GM20000 (cell line): ENCODE results near the gene RFX7.
A peak's percentile ranks its signal among the peaks of the same experiment; 100 is the strongest.

ENCODE experiments used
- DNase-seq: peaks from one replicate; pipeline ENCODE4 v3.0.0; 2012; ENCODE audit warnings: low spot score
- TF ChIP-seq, protein P1 (sequence below): IDR thresholded peaks from 2 replicates; pipeline ENCODE4 v1.5.1; 2012; ENCODE audit warnings: mild to moderate bottlenecking, control low read depth; ENCODE audit errors: extremely low read depth, missing control alignments

The RFX7 gene

DNA sequence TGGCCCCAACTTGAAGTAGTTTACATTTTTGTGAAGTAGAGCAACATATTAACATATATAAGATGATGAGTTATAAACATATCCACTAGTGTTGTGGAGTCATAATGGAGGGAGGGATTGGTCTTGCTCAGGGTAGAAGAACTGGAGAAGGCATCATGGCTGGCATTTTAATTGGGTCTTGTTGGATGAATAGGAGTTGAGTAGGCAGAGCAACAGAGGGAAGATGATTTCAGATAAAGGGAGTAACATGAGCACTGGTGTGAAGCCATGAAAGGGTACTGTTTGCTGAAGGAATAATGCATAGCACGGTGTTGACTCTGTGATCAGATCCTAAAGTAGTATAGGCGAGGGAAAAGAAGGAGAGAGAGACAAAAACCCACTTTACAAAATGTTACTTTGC is 3.6 kb upstream of the RFX7 start:
- TF ChIP-seq, protein P1, sequence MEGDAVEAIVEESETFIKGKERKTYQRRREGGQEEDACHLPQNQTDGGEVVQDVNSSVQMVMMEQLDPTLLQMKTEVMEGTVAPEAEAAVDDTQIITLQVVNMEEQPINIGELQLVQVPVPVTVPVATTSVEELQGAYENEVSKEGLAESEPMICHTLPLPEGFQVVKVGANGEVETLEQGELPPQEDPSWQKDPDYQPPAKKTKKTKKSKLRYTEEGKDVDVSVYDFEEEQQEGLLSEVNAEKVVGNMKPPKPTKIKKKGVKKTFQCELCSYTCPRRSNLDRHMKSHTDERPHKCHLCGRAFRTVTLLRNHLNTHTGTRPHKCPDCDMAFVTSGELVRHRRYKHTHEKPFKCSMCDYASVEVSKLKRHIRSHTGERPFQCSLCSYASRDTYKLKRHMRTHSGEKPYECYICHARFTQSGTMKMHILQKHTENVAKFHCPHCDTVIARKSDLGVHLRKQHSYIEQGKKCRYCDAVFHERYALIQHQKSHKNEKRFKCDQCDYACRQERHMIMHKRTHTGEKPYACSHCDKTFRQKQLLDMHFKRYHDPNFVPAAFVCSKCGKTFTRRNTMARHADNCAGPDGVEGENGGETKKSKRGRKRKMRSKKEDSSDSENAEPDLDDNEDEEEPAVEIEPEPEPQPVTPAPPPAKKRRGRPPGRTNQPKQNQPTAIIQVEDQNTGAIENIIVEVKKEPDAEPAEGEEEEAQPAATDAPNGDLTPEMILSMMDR, result no peak
- no peak for DNase-seq

GRCh38 chr15:56245871-56246814 is 2.5 kb upstream of the RFX7 start:
- TF ChIP-seq, protein P1, result peak; percentile 99
- DNase-seq, result peak; percentile 85

GRCh38 chr15:56244811-56245576 is 1.3 kb upstream of the RFX7 start:
- DNase-seq, result peak; percentile 51
- TF ChIP-seq, protein P1, result no peak

DNA sequence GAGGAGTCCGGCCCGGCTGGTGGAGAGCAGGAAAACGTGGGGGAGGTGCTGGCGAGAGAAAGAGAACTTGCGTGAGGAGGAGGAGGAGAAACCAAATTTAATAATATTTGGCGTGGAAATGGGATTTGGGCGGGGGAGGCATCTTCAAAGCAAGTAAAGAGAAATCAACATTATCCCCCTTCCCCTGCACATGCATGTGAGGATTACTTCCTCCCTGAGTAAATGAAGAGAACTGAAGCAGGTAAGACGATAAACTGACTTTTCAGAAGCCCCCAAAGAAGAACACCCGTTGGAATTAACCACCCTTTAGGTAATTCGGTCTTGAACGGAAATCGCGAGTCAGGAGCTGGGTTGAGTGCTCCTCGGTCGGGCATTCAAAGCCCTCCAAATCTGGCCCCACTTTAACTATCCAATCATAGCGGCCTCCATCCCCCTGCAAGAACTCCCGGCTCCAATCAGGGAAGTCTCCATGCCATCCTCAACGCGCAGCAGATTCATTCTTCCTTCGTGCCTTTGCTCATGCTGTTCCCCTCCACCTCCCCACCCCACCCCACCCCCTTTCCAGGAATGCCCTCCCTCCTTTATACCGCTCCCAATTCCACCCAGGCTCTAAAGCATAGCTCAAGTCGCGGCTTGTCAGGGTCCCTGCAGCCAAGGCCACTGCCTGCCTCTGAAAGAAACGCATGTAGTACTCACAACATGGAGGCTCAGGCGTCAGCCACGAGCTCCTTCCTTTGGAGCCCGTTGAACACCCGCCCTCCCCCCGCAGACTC is 545 bp upstream of the RFX7 start:
- TF ChIP-seq, protein P1, result no peak
- DNase-seq, result peak; percentile 68

DNA sequence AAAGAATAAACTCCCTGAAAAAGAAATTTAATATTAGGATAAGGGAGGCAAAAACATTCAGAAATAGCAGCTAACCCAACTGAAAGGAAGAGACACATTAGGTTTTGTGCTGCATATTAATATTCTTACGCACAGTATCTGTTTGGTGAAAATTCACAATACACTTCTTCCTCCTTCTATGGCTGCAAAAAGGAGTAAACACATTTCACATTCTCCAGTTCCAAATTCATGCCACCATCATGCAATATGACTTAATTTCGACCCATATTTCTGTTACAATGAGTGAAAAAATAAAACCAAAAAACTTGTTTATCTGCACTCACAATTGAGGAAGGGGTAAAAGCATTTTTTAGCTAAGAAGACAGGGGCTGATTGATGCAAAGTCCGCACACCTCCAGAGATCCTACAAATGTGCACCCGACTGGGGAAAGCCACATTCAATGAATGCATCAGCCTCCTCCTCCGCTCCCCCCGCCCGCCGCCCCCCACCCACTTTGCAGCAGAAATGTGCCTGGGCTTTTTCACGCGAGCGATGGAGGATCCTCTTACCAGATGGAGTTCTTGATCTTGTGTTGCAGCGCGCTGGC is 1.0 kb downstream of the RFX7 start:
- TF ChIP-seq, protein P1, result no peak
- DNase-seq, result peak; percentile 17

DNA sequence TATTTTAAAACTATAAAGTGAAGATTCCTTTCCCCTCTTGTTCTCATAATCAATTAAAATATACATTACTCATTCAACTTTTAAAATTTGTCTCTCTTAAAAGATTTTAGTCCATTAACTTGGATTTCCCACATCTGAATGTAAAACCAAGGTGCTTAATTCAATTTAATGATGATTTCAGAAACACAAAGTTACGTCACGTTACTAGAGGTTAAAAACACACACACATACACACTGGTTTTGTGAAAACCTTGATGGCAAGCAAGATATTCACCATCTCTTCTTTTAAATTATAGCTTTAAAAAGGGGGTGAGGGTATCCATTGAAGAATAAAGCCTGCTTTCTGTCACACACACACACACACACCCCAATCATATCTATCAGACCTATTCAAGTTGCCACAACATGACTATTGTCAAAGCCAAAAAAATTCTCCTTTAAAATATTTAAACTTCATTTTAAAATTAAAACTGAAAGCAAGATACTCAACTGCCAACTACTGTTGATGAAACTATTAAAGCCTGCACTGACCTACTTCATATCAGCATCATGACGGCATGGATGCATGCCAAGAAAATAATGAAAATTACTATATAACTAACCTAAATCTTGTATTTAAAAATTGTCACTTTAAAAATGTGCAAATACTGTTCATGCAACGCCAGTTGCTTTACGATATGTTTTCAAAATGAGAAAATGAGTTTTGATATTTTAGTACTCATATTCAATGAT is 2.1 kb downstream of the RFX7 start:
- DNase-seq, result no peak
- TF ChIP-seq, protein P1, result no peak
